Naive thymus-derived CD8-positive, alpha-beta T cell (primary cell): ENCODE data around the gene TMSB4X. TPM values are rescaled to one million over a fixed set of nuclear protein-coding genes. Genes with fewer than 3 reads are reported as not detected.
"Not testable (repeated sequence)": the region's sequence is repeated elsewhere in the genome, so short reads cannot be mapped to it uniquely, and the experiment has no call there.

ENCODE experiments used
- ATAC-seq, 2 donors: fragments of 150-1000 bp; cut with Tn5 transposase in 1 of 2; sonication (Bioruptor Pico), chemical (Tn5 transposase) in 1 of 2; 1 replicate in 1 of 2; 2 replicates in 1 of 2; pipeline ENCODE4 v1.10.0; 2021; ENCODE audit warnings: mild to moderate bottlenecking in 2 of 2, moderate library complexity in 2 of 2
- POLR2A ChIA-PET: fragments of 350-600 bp; sonication (Branson Sonifier 250); formaldehyde crosslinking; loops from one replicate; lab custom pipeline; 2021; ENCODE audit warnings: antibody characterized with exemption; lab: Charles Lee
- DNase-seq, 10 donors: peaks; one replicate each; pipeline versions ENCODE4 v3.0.0 to v3.0.0-alpha.2; 2020 to 2022
- H3K27ac Mint-ChIP-seq, 10 donors: one replicate each; pipeline ENCODE4 v1.8.0; 2020 to 2022; ENCODE audit warnings: mild to moderate bottlenecking in 10 of 10, mixed read lengths in 10 of 10, moderate library complexity in 4 of 10, inconsistent platforms in 1 of 10
- H3K27me3 Mint-ChIP-seq, 5 donors: one replicate each; pipeline ENCODE4 v1.8.0; 2021 to 2022; ENCODE audit warnings: mixed read lengths in 5 of 5
- H3K36me3 Mint-ChIP-seq, 3 donors: one replicate each; pipeline ENCODE4 v1.8.0; 2020 to 2022; ENCODE audit warnings: mixed read lengths in 3 of 3, mild to moderate bottlenecking in 2 of 3, inconsistent platforms in 1 of 3
- H3K4me1 Mint-ChIP-seq, 4 donors: one replicate each; pipeline ENCODE4 v1.8.0; 2021 to 2022; ENCODE audit warnings: mixed read lengths in 4 of 4
- H3K4me3 Mint-ChIP-seq, 10 donors: one replicate each; pipeline ENCODE4 v1.8.0; 2020 to 2022; ENCODE audit warnings: mild to moderate bottlenecking in 10 of 10, mixed read lengths in 10 of 10, moderate library complexity in 6 of 10, inconsistent platforms in 1 of 10
- H3K9me3 Mint-ChIP-seq, 9 donors: one replicate each; pipeline ENCODE4 v1.8.0; 2020 to 2022; ENCODE audit warnings: mixed read lengths in 9 of 9, mild to moderate bottlenecking in 3 of 9, inconsistent platforms in 1 of 9, moderate library complexity in 1 of 9
- polyA plus RNA-seq, 3 donors: library from polyadenylated mRNA; unstranded; fragments of 300-500 nt; fragmentation: Illumina TruSeq; gene quantifications; one replicate each; pipeline ENCODE4 v1.2.3, GENCODE V29; 2021
- total RNA-seq, 8 experiments: library from RNA in 2 of 8; stranded (reverse) in 2 of 8; gene quantifications; one replicate each; pipeline ENCODE4 v1.2.3 and lab custom pipeline; 2021 to 2026

Gene TMSB4X
- total and polyA plus RNA-seq, 5 experiments from 2014 or later = 4,350 to 30,039 (median 23,903) TPM

GRCh38 chrX:12956704-12957534 is 18.0 kb upstream of the TMSB4X start:
- H3K4me3 Mint-ChIP-seq = peak overlapping the region; percentile 76 to 90 (median 88)
- no peaks in the 10 kb centered on the region for H3K9me3 Mint-ChIP-seq
- POLR2A ChIA-PET = interaction anchor here (0.9 to 17.8 kb wide), 14 partner anchors 10 to 527 kb away, joined by 3 to 1336 read pairs (median 6); partner anchors contain the start of gene TMSB4X
- peak overlapping the region; percentile 94 to 99 (median 97) for H3K27ac Mint-ChIP-seq
- H3K27me3 Mint-ChIP-seq = no peaks in the 10 kb centered on the region
- DNase-seq (peak in 8 of 10 donors; percentile 43 to 88 (median 78)), ATAC-seq (peak; percentile 63 to 87)
- peaks cover 22 to 83% (median 70%) of the 10 kb centered on the region in 4 donors for H3K4me1 Mint-ChIP-seq
- H3K36me3 Mint-ChIP-seq = peaks cover 0 to 6% (median 0%) of the 10 kb centered on the region in 3 donors

DNA sequence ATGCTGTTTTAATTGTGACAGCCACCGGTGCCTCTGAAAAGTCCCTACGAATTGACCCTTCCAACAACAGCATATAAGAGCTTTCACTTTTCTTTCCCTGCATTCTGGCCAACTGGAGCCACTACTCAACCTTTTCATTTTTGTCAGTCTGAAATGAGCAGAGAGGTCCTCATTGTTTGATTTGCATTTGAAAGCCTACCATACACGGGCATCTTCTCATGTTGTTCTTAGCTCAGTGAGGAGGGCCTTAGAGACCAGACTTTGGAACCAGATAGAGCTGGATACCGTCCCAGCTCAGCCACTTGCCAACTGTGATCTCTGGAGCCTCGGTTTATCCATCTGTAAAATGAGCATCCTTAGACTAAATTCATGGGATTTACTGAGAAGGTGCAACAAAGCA is 16.9 kb upstream of the TMSB4X start:
- no peak for DNase-seq
- POLR2A ChIA-PET = interaction anchor here (0.9 to 17.8 kb wide), 11 partner anchors 11 to 1199 kb away, joined by 3 to 1336 read pairs (median 5); partner anchors contain the start of gene TMSB4X
- peaks cover 0 to 6% (median 2%) of the 10 kb centered on the region in 3 donors for H3K36me3 Mint-ChIP-seq
- peak overlapping the region; percentile 69 to 85 (median 76) for H3K4me3 Mint-ChIP-seq
- no peak for ATAC-seq
- no peaks in the 10 kb centered on the region for H3K27me3 Mint-ChIP-seq
- peaks cover 25 to 77% (median 72%) of the 10 kb centered on the region in 4 donors for H3K4me1 Mint-ChIP-seq
- H3K9me3 Mint-ChIP-seq = no peaks in the 10 kb centered on the region
- H3K27ac Mint-ChIP-seq = peak overlapping the region; percentile 94 to 99 (median 97)

DNA sequence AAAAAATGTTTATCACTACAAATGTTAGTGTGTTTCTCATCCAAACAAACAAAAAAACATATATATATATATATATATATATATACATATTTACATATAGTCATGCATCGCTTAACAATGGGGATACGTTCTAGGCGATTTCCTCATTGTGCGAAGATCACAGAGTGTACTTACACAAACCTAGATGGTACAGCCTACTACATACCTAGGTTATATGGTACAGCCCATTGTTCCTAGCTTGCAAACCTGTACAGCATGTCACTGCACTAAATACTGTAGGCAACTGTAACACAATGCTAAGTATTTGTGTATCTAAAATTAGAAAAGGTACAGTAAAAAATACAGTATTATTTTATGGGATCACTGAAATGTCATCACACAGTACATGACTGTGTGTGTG is 16.4 kb upstream of the TMSB4X start:
- POLR2A ChIA-PET = interaction anchor here (1.0 to 17.8 kb wide), 6 partner anchors 8 to 1200 kb away, joined by 3 to 1336 read pairs (median 35); partner anchors contain the start of gene TMSB4X
- DNase-seq (no peak), ATAC-seq (no peak)
- Mint-ChIP-seq H3K4me1 (peaks cover 25 to 74% (median 70%) of the 10 kb centered on the region in 4 donors), H3K4me3 (peak overlapping the region in 1 of 10 donors; percentile 85), H3K27me3 (no peaks in the 10 kb centered on the region), H3K36me3 (peaks cover 0 to 6% (median 2%) of the 10 kb centered on the region in 3 donors), H3K27ac (peak overlapping the region in 9 of 10 donors; percentile 96 to 99 (median 97)), H3K9me3 (no peaks in the 10 kb centered on the region)

DNA sequence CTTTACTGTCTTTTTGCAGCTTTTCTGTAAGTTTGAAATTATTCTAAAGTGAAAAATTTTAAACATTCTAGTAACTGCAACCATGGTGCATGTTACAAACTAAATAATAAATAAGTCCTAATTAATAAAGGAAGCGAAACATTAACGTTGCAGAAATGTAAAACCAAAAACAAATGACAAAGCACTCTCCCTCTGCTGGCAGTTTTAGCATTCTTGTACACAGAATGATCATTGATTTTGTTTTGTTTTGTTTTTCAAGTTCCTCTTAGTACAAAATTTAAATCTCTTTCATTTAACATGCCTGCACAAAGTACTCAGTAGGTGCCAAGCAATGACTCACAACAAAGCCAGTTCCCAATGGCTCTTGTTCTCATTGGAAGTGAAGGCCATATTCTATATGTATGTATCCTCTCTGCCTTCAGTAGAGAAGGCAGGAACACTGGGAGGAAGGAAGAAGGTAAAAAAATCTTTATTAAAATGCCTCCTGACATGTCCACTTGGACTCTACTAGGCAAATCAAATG is 13.7 kb upstream of the TMSB4X start:
- Mint-ChIP-seq H3K36me3 (peaks cover 0 to 6% (median 2%) of the 10 kb centered on the region in 3 donors), H3K4me3 (peak overlapping the region in 4 of 10 donors; percentile 4 to 26 (median 18)), H3K9me3 (no peaks in the 10 kb centered on the region), H3K4me1 (peaks cover 25 to 61% (median 57%) of the 10 kb centered on the region in 4 donors), H3K27ac (peak overlapping the region in 7 of 10 donors; percentile 22 to 96 (median 75)), H3K27me3 (no peaks in the 10 kb centered on the region)
- DNase-seq (no peak), ATAC-seq (no peak)
- POLR2A ChIA-PET = interaction anchor here (2.1 to 17.8 kb wide), 2 partner anchors 15 to 131 kb away, joined by 4 to 1336 read pairs; partner anchors contain the start of gene TMSB4X

- Mint-ChIP-seq H3K4me3 (peak overlapping the region in 5 of 10 donors; percentile 21 to 61 (median 52)), H3K36me3 (peaks cover 0 to 6% (median 2%) of the 10 kb centered on the region in 3 donors), H3K27me3 (no peaks in the 10 kb centered on the region), H3K9me3 (no peaks in the 10 kb centered on the region), H3K4me1 (peaks cover 25 to 61% (median 58%) of the 10 kb centered on the region in 4 donors), H3K27ac (peak overlapping the region in 8 of 10 donors; percentile 15 to 96 (median 80))
- DNase-seq = no peak
- POLR2A ChIA-PET = interaction anchor here (17.8 kb wide), 1 partner anchor 14 kb away, joined by 1336 read pairs; the partner anchor contains the start of gene TMSB4X
- ATAC-seq = no peak
Measured at GRCh38 chrX:12962041-12962504, 12.8 kb upstream of the TMSB4X start.

DNA sequence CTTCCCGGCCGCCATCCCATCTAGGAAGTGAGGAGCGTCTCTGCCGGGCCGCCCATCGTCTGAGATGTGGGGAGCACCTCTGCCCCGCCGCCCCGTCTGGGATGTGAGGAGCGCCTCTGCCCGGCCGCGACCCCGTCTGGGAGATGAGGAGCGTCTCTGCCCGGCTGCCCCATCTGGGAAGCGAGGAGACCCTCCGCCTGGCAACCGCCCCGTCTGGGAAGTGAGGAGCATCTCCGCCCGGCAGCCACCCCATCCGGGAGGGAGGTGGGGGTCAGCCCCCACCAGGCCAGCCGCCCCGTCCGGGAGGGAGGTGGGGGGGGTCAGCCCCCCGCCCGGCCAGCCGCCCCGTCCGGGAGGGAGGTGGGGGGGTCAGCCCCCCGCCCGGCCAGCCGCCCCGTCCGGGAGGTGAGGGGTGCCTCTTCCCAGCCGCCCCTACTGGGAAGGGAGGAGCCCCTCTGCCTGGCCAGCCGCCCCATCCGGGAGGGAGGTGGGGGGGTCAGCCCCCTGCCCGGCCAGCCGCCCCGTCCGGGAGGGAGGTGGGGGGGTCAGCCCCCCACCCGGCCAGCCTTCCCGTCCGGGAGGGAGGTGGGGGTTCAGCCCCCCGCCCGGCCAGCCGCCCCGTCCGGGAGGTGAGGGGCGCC is 11.6 kb upstream of the TMSB4X start:
- H3K9me3 Mint-ChIP-seq, H3K4me3 Mint-ChIP-seq, H3K27me3 Mint-ChIP-seq, H3K27ac Mint-ChIP-seq, DNase-seq, ATAC-seq, H3K36me3 Mint-ChIP-seq, POLR2A ChIA-PET: not testable (repeated sequence)
- H3K4me1 Mint-ChIP-seq = peaks cover 26 to 61% (median 59%) of the 10 kb centered on the region in 4 donors

- ATAC-seq = no peak
- peaks cover 19 to 64% (median 57%) of the 10 kb centered on the region in 4 donors for H3K4me1 Mint-ChIP-seq
Measured at GRCh38 chrX:12965131-12965940, 9.6 kb upstream of the TMSB4X start.

DNA sequence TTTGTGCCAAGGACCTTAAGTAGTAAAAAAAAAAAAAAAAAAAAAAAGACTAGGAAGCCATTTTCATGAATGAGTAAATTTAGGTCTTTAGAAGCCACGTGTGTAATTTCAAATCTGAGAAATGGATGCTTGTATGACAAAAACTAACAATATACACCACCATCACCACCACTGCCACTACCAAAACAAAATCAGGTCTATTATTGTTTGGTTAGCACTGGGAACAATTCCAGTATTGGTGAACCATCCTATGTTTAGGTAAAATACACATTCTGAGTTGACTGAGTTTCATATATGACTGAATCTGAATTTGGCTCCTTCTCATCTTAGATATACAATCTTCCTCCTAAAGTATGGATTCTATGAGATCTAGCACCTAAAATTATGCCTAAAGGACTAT is 8.8 kb upstream of the TMSB4X start:
- peak overlapping the region in 2 of 10 donors; percentile 16 to 84 for H3K4me3 Mint-ChIP-seq
- POLR2A ChIA-PET = interaction anchor here (1.0 to 24.3 kb wide), 4 partner anchors 8 to 1173 kb away, joined by 7 to 1336 read pairs (median 532); partner anchors contain the start of gene TMSB4X
- H3K27ac Mint-ChIP-seq = peak overlapping the region in 9 of 10 donors; percentile 84 to 98 (median 97)
- peaks cover 19 to 64% (median 55%) of the 10 kb centered on the region in 4 donors for H3K4me1 Mint-ChIP-seq
- H3K27me3 Mint-ChIP-seq = no peaks in the 10 kb centered on the region
- H3K9me3 Mint-ChIP-seq = no peaks in the 10 kb centered on the region
- DNase-seq = no peak
- H3K36me3 Mint-ChIP-seq = peaks cover 0 to 6% (median 2%) of the 10 kb centered on the region in 3 donors
- no peak for ATAC-seq

More at GRCh38 chrX:12965131-12965940, 9.6 kb upstream of the TMSB4X start:
- Mint-ChIP-seq H3K9me3 (no peaks in the 10 kb centered on the region), H3K27ac (peak overlapping the region in 9 of 10 donors; percentile 28 to 98 (median 67)), H3K27me3 (no peaks in the 10 kb centered on the region), H3K36me3 (peaks cover 0 to 6% (median 2%) of the 10 kb centered on the region in 3 donors), H3K4me3 (no peak overlapping the region)
- DNase-seq = no peak
- POLR2A ChIA-PET = interaction anchor here (1.0 to 24.3 kb wide), 4 partner anchors 9 to 1173 kb away, joined by 7 to 1336 read pairs (median 532); partner anchors contain the start of gene TMSB4X

- H3K4me3 Mint-ChIP-seq = peak overlapping the region; percentile 55 to 86 (median 83)
- H3K9me3 Mint-ChIP-seq = no peaks in the 10 kb centered on the region
- H3K4me1 Mint-ChIP-seq = peaks cover 12 to 66% (median 48%) of the 10 kb centered on the region in 4 donors
- DNase-seq = peak in 1 of 10 donors; percentile 36
- POLR2A ChIA-PET = interaction anchor here (0.6 to 24.3 kb wide), 8 partner anchors 8 to 138 kb away, joined by 3 to 1336 read pairs (median 6); no protein-coding TSS in a partner anchor
- peak overlapping the region; percentile 96 to 98 (median 98) for H3K27ac Mint-ChIP-seq
- no peaks in the 10 kb centered on the region for H3K27me3 Mint-ChIP-seq
- H3K36me3 Mint-ChIP-seq = peaks cover 0 to 2% (median 0%) of the 10 kb centered on the region in 3 donors
- ATAC-seq = peak; percentile 31 to 54
Measured at GRCh38 chrX:12967711-12968465, 7.0 kb upstream of the TMSB4X start.

DNA sequence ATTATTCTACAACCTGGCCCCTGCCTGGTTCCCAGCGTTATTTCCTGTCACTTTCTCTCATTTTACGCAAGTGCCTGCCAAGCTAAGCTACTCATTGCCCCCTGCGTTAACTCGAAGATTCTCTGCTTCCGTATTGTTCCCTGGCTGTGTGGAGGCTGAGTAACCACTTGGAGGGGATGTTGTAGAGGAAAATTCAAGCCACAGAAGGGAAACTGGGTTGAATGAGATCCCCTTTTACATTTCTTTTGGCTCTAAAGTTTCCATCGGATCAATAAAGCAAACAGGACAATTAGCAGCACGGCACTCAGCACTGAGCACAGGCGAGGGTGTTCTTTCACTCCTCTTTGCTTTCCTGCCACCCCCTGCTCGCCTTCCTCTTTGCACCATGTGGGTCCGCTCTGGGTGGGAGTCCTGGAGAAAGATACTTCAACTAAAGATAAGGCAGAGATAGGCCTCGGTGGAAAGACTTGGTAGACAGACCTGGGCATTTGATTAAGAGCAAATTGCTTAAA is 4.2 kb upstream of the TMSB4X start:
- ATAC-seq (peak; percentile 41 to 68), DNase-seq (peak in 7 of 10 donors; percentile 60 to 78 (median 69))
- Mint-ChIP-seq H3K36me3 (peaks cover 8 to 27% (median 11%) of the 10 kb centered on the region in 3 donors), H3K27ac (peak overlapping the region; percentile 97 to 99 (median 98)), H3K9me3 (peaks cover 0 to 14% (median 0%) of the 10 kb centered on the region in 9 donors), H3K4me1 (peaks cover 12 to 65% (median 43%) of the 10 kb centered on the region in 4 donors), H3K4me3 (peak overlapping the region; percentile 85 to 99 (median 94)), H3K27me3 (no peaks in the 10 kb centered on the region)
- POLR2A ChIA-PET = interaction anchor here (1.2 to 24.3 kb wide), 8 partner anchors 8 to 517 kb away, joined by 3 to 1336 read pairs (median 12); no protein-coding TSS in a partner anchor
